GM10248 (cell line): ENCODE data around the gene SLC4A1AP.

Experiments
- CTCF ChIA-PET: fragments of 300-600 bp; sonication (Branson Sonifier 250); formaldehyde crosslinking; extraction: SDS; loops from one replicate; lab custom pipeline; 2021; ENCODE audit warnings: antibody characterized with exemption; lab: Yijun Ruan, JAX
- POLR2A ChIA-PET: fragments of 350-650 bp; sonication (Branson Sonifier 250); formaldehyde crosslinking; extraction: SDS; loops from one replicate; lab custom pipeline; 2020; ENCODE audit warnings: antibody characterized with exemption; lab: Yijun Ruan, JAX
- DNase-seq: peaks from one replicate; pipeline ENCODE4 v3.0.0; 2012; ENCODE audit errors: extremely low spot score
- CTCF ChIP-seq: IDR thresholded peaks from 2 replicates; pipeline ENCODE4 v1.5.1; 2012; ENCODE audit warnings: mild to moderate bottlenecking, low read depth; ENCODE audit errors: extremely low read depth, missing control alignments, control extremely low read depth

The SLC4A1AP gene

GRCh38 chr2:27638709-27639108 is 25.0 kb upstream of the SLC4A1AP start:
- no peak for DNase-seq
- POLR2A ChIA-PET = no interaction called here
- CTCF ChIA-PET = interaction anchor here (0.8 to 1.8 kb wide), 3 partner anchors 12 to 66 kb away, joined by 3 to 7 read pairs (median 4); no protein-coding TSS in a partner anchor
- TF ChIP-seq CTCF = no peak

GRCh38 chr2:27640722-27641245 is 22.9 kb upstream of the SLC4A1AP start:
- CTCF ChIA-PET = no interaction called here
- POLR2A ChIA-PET = no interaction called here
- no peak for TF ChIP-seq CTCF
- no peak for DNase-seq

- ChIA-PET CTCF (interaction anchor here (9.4 kb wide), 1 partner anchor 38 kb away, joined by 61 read pairs; no protein-coding TSS in a partner anchor), POLR2A (no interaction called here)
- no peak for TF ChIP-seq CTCF
- no peak for DNase-seq
Observed at GRCh38 chr2:27645197-27645596, 18.5 kb upstream of the SLC4A1AP start.

- DNase-seq = no peak
- no peak for TF ChIP-seq CTCF
- ChIA-PET POLR2A (no interaction called here), CTCF (interaction anchor here (1.0 to 9.4 kb wide), 6 partner anchors 9 to 35 kb away, joined by 3 to 61 read pairs (median 4); no protein-coding TSS in a partner anchor)
Observed at GRCh38 chr2:27647289-27647688, 16.4 kb upstream of the SLC4A1AP start.

- ChIA-PET POLR2A (no interaction called here), CTCF (interaction anchor here (1.1 to 9.4 kb wide), 4 partner anchors 10 to 35 kb away, joined by 3 to 61 read pairs (median 4); no protein-coding TSS in a partner anchor)
- DNase-seq = no peak
- no peak for TF ChIP-seq CTCF
Observed at GRCh38 chr2:27647737-27648136, 16.0 kb upstream of the SLC4A1AP start.

- no peak for TF ChIP-seq CTCF
- POLR2A ChIA-PET = no interaction called here
- CTCF ChIA-PET = interaction anchor here (0.6 to 9.4 kb wide), 6 partner anchors 9 to 61 kb away, joined by 3 to 61 read pairs (median 3); partner anchors contain the start of genes SLC4A1AP and SUPT7L
- no peak for DNase-seq
Observed at GRCh38 chr2:27651056-27651455, 12.6 kb upstream of the SLC4A1AP start.
